ENCODE results near the gene MT1X.
"Not testable (repeated sequence)": the region's sequence is repeated elsewhere in the genome, so short reads cannot be mapped to it uniquely, and the experiment has no call there.

Gene MT1X

GRCh38 chr16:56715126-56715525, 32.9 kb downstream of the MT1X start:
- no peak for DNase-seq (ENCODE audit: low spot score)
- Histone ChIP-seq H3K27ac (no peak overlapping the region), H3K4me3 (no peak overlapping the region)
- TF ChIP-seq, protein P1, sequence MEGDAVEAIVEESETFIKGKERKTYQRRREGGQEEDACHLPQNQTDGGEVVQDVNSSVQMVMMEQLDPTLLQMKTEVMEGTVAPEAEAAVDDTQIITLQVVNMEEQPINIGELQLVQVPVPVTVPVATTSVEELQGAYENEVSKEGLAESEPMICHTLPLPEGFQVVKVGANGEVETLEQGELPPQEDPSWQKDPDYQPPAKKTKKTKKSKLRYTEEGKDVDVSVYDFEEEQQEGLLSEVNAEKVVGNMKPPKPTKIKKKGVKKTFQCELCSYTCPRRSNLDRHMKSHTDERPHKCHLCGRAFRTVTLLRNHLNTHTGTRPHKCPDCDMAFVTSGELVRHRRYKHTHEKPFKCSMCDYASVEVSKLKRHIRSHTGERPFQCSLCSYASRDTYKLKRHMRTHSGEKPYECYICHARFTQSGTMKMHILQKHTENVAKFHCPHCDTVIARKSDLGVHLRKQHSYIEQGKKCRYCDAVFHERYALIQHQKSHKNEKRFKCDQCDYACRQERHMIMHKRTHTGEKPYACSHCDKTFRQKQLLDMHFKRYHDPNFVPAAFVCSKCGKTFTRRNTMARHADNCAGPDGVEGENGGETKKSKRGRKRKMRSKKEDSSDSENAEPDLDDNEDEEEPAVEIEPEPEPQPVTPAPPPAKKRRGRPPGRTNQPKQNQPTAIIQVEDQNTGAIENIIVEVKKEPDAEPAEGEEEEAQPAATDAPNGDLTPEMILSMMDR (IDR thresholded peaks at IDR 0.05): no peak

- Histone ChIP-seq H3K27ac (no peak overlapping the region), H3K4me3 (no peak overlapping the region)
- DNase-seq (ENCODE audit: low spot score): no peak
- TF ChIP-seq, protein P1 (IDR thresholded peaks at IDR 0.05): no peak
Observed at GRCh38 chr16:56716761-56717160, 34.5 kb downstream of the MT1X start.

GRCh38 chr16:56717532-56717931, 35.3 kb downstream of the MT1X start:
- not testable (repeated sequence) for DNase-seq (ENCODE audit: low spot score); H3K27ac ChIP-seq; H3K4me3 ChIP-seq

DNA sequence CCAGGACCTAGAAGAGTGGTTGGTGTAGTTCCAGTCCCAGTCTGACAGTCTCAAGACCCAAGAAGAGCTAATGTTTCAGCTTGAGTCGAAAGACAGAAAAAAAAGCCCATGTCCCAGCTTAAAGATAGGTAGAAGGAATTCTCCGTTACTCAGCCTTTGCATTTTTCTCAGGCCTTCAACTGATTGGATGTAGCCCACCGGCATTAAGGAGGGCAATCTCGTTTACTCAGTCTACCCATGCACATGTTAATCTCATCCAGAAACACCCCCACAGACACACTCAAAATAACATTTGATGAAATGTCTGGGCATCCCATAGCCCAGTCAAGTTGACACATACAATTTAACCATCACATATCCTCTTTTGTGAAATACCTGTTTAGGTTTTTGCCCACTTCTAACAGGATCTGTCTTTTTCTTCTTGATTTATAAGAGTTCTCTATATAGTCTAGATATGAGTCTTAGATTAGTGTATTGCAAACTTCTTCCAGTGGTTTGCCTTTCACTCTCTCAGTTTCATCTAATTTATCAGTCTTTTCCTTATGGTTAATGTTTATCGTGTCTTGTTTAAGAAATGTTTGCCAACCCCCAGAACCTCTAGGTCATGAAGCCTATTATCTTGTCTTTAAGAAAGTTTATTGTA, 40.1 kb downstream of the MT1X start:
- no peak overlapping the region for H3K4me3 ChIP-seq
- TF ChIP-seq, protein P1 (IDR thresholded peaks at IDR 0.05): no peak
- H3K27ac ChIP-seq: no peak overlapping the region
- DNase-seq (ENCODE audit: low spot score): no peak

GRCh38 chr16:56724191-56724590, 41.9 kb downstream of the MT1X start:
- no peak overlapping the region for H3K27ac ChIP-seq
- TF ChIP-seq, protein P1 (IDR thresholded peaks at IDR 0.05): no peak
- no peak overlapping the region for H3K4me3 ChIP-seq
- no peak for DNase-seq (ENCODE audit: low spot score)

GRCh38 chr16:56726283-56726682, 44.0 kb downstream of the MT1X start:
- Histone ChIP-seq H3K4me3 (no peak overlapping the region), H3K27ac (no peak overlapping the region)
- no peak for DNase-seq (ENCODE audit: low spot score)
- TF ChIP-seq, protein P1 (IDR thresholded peaks at IDR 0.05): no peak

- DNase-seq (ENCODE audit: low spot score): no peak
- TF ChIP-seq, protein P1 (IDR thresholded peaks at IDR 0.05): no peak
- H3K27ac ChIP-seq: no peak overlapping the region
Observed at GRCh38 chr16:56726926-56727325, 44.7 kb downstream of the MT1X start.

More at GRCh38 chr16:56726926-56727325, 44.7 kb downstream of the MT1X start:
- H3K4me3 ChIP-seq: no peak overlapping the region
